Urinary bladder (tissue), 4 donors: ENCODE data around the gene MDN1. TPM values are rescaled to one million over a fixed set of nuclear protein-coding genes. Genes with fewer than 3 reads are reported as not detected.
"Not testable (repeated sequence)": the region's sequence is repeated elsewhere in the genome, so short reads cannot be mapped to it uniquely, and the experiment has no call there.

Source experiments
- DNase-seq: peaks from one replicate; pipeline ENCODE4 v3.0.0-alpha.2; 2015; ENCODE audit errors: extremely low spot score
- H3K27ac ChIP-seq: one replicate; pipeline ENCODE4 v1.5.1; 2013; ENCODE audit warnings: low read depth, mild to moderate bottlenecking, moderate library complexity
- H3K36me3 ChIP-seq: one replicate; pipeline ENCODE4 v1.6.1; 2013; ENCODE audit warnings: mild to moderate bottlenecking, moderate library complexity; ENCODE audit not compliant: insufficient read depth
- H3K4me1 ChIP-seq: one replicate; pipeline ENCODE4 v1.6.1; 2013; ENCODE audit warnings: mild to moderate bottlenecking, moderate library complexity; ENCODE audit not compliant: insufficient read depth
- H3K4me3 ChIP-seq: one replicate; pipeline ENCODE4 v1.5.1; 2013; ENCODE audit warnings: low read depth, low read length
- WGBS: extraction: QIAGEN DNeasy Blood & Tissue Kit; methylation state at CpG from one replicate; pipeline ENCODE4 v1.1.7; 2013; 5-methylcytosine and 5-hydroxymethylcytosine counted together
- polyA plus RNA-seq: library from polyadenylated mRNA; stranded (reverse); fragments of 200-250 nt; gene quantifications from one replicate; pipeline ENCODE4 v1.2.3, GENCODE V29; 2013
- total RNA-seq: library from RNA; depleted of rRNA; stranded (reverse); fragments of >200 nt; gene quantifications from one replicate; pipeline ENCODE4 v1.2.3, GENCODE V29; 2014
- donor health status: healthy with polysubstance abuse.
- donor health status: healthy.

MDN1 gene
- total and polyA plus RNA-seq, 2 donors: 11.6 to 30.6 TPM

DNA sequence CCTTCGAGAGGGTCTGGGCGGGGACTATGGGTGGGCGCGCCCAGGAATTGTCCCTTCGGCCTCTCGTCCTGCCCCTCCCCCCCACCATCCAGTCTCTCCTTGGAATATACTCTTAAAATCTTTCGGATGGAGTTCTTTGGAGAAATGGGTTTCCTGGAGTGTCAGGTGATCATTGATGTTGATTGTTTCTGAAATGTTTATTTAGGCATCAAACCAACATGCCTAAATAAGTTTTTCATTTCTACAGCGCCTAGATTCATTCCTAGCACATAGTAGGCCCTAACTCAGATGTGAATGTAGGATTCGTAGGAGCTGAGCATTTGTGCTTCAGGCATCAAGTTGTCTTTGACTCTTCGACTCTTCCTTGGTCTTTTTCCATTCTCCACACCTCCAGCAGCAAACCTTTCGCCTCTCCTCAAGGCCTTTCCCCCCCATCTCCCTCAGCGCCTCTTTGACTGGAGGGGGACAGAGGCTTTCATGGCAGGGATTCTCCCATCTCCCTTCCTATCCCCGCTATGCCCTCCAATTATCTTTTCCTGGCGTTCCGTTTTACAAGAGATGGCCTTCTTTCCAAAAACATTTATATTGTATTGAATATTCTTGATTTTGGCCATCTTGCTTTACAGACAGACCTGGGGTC lies 10.7 kb upstream of the MDN1 start:
- peak overlapping the region; percentile 67 for H3K4me3 ChIP-seq
- no peak for DNase-seq
- no peaks in the 10 kb centered on the region for H3K4me1 ChIP-seq
- no peaks in the 10 kb centered on the region for H3K36me3 ChIP-seq
- 6% methylated on average over 15 of the region's 15 CpGs for WGBS
- peak overlapping the region; percentile 65 for H3K27ac ChIP-seq

DNA sequence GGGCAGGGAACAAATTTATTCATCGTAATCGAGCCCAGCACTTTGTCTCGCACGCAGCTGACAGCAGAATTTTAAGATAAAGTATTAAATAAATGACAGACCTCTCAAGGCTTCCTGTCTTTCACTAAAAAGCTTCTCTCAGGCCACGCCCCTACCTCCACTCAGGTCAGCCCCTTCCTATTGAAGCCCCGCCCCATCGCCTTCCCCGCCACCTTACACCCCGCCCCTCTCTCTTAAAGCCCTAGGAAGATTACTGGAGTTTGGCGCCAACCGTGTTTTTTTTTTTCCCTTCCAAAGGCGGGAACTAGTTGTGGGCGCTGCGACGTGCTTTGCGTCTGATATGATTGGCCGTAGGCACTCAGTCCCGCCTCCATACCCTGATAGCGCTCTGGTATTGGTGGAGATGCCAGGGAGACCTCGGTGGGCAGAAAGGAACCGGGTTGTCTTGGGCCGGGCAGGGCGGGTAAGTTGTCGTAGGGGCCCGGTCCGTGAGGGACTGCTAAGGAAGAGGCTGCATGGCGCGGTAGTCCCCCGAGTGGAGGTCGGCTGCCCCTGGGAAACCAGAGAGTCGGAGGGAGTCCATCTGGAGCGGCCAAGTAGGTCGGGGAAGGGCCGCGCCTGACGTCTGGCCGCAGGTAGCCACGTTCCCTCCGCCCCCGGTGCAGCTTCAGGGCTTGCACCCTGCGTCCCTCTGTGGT lies 10.0 kb upstream of the MDN1 start, which contains the start of gene CASP8AP2:
TSS of gene CASP8AP2 (plus strand) at position 409 of the 698 bp plus-strand sequence.
- H3K27ac ChIP-seq: peak within 1 kb of the TSS; percentile 65
- no peaks in the 10 kb centered on the region for H3K36me3 ChIP-seq
- peak; percentile 99 for DNase-seq
- H3K4me1 ChIP-seq: no peaks in the 10 kb centered on the region
- peak within 1 kb of the TSS; percentile 67 for H3K4me3 ChIP-seq
- under 1% methylated on average over 41 of the region's 41 CpGs for WGBS

DNA sequence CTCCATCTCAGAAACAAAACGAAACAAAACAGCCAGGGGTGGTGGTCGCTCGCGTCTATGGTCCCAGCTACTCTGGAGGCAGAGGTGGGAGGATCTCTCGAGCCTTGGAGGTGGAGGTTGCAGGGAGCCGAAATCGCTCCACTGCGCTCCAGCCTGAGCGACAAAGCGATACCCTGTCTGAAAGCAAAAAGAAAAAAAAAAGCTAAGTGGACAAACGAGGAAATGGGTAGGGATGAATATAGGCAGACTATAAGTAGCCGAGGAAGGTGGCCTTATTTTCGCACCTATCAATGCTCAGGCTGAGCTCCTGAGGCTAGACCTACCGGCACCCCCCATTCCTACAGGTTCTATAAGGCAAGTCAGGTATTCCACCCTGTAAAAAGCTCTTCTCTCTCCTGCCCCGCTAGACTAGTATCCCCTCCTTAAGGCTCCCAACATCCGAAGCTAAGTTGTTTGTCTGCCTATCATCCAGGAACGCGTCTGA lies 9.4 kb upstream of the MDN1 start:
- Histone ChIP-seq H3K4me3 (peak overlapping the region; percentile 67), H3K36me3 (no peaks in the 10 kb centered on the region), H3K27ac (peak overlapping the region; percentile 59), H3K4me1 (no peaks in the 10 kb centered on the region)
- no peak for DNase-seq
- 9% methylated on average over 18 of the region's 18 CpGs for WGBS

GRCh38 chr6:89828475-89828987 lies 8.9 kb upstream of the MDN1 start:
- H3K4me1 ChIP-seq, DNase-seq, H3K36me3 ChIP-seq: not testable (repeated sequence)
- 73% methylated on average over 13 of the region's 13 CpGs for WGBS
- H3K4me3 ChIP-seq: peak overlapping the region; percentile 67
- peak overlapping the region; percentile 59 for H3K27ac ChIP-seq

DNA sequence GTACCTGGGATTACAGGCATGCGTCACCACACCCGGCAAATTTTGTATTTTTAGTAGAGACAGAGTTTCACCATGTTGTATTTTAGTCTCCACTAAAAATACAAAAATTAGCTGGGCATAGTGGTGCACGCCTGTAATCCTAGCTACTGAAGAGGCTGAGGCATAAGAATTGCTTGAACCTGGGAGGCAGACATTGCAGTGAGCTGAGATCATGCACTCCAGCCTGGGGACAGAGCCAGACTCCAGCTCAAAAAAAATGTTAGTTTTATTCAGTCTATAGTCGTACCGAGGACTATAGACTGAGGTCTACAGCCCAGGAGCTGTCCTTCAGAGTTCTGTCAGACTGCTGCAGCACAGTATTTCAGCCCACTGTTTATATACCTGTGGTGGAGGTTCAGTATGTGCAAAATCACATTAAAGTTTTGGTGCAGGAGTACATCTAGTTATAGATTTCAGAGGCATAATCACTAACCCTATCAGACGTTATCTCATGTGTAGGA lies 6.5 kb upstream of the MDN1 start:
- WGBS: 59% methylated on average over 6 of the region's 6 CpGs
- no peaks in the 10 kb centered on the region for H3K4me1 ChIP-seq
- no peaks in the 10 kb centered on the region for H3K36me3 ChIP-seq
- H3K4me3 ChIP-seq: no peak overlapping the region
- no peak overlapping the region for H3K27ac ChIP-seq
- no peak for DNase-seq

DNA sequence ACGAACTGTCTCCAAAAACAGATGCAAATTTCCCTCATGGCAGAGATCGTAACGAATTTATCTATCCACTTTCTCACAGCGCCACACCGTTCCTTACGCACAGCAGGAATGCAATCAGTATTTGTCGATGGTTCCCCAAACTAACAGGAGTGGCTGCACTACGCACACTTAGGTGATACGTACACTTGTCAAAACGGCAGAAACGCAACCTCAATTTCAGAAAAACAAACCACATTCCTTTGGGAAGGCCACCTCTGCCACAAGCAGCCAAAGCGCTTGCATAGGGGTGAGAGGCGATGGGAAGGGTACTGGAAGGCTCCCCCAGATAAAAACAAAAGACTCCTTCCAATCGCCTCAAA lies 638 bp downstream of the MDN1 start:
- DNase-seq: no peak
- peaks cover 2% of the 10 kb centered on the region for H3K4me1 ChIP-seq
- H3K27ac ChIP-seq: peak overlapping the region; percentile 53
- WGBS: under 1% methylated on average over 14 of the region's 14 CpGs
- no peaks in the 10 kb centered on the region for H3K36me3 ChIP-seq
- H3K4me3 ChIP-seq: peak overlapping the region; percentile 62

DNA sequence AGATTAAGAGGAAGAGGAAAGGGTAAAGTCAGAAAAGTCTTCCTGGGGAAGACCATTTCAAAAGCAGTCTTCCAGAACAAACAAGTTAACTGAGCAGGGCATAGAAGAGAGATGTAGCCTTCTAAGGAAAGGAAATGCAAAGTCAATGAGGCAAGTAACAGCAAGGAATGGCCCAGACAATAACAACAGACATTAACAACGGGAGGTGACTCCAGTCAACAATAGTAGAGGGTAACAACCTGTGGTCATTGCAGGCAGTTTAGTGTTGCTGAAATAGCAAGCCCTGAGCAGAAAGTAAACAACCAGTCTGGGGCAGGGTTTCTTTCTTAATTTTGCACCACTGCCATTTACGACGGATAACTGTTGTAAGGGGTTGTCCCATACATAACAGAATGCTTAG lies 2.1 kb downstream of the MDN1 start:
- no peak for DNase-seq
- Histone ChIP-seq H3K27ac (no peak overlapping the region), H3K36me3 (peaks cover 2% of the 10 kb centered on the region), H3K4me3 (no peak overlapping the region), H3K4me1 (peaks cover 2% of the 10 kb centered on the region)
- 58% methylated on average over 3 of the region's 3 CpGs for WGBS

GRCh38 chr6:89813422-89813821 lies 6.2 kb downstream of the MDN1 start:
- H3K4me1 ChIP-seq, H3K27ac ChIP-seq, H3K36me3 ChIP-seq, H3K4me3 ChIP-seq, DNase-seq: not testable (repeated sequence)
- 94% methylated on average over 3 of the region's 3 CpGs for WGBS

DNA sequence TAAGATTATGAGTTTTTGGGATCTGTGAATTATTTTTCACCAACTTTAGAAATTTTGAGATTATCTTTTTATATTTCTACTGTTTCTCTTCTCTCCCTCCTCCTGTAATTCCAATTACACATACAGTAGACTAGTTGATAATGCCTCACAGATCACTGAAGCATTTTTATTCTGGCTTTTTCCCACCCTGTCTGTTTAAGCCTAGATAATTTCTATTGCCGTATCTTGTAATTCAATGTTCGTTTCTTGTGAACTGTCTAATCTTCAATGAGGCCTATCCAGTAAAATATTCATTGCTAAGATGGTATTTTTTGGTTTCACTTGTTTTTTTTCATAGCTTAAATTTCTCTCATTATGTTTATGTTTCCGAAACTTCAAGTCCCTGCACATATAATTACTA lies 12.0 kb downstream of the MDN1 start:
- no peak for DNase-seq
- Histone ChIP-seq H3K36me3 (no peaks in the 10 kb centered on the region), H3K4me1 (no peaks in the 10 kb centered on the region), H3K27ac (no peak overlapping the region), H3K4me3 (no peak overlapping the region)
- WGBS: 92% methylated on average over 3 of the region's 3 CpGs

DNA sequence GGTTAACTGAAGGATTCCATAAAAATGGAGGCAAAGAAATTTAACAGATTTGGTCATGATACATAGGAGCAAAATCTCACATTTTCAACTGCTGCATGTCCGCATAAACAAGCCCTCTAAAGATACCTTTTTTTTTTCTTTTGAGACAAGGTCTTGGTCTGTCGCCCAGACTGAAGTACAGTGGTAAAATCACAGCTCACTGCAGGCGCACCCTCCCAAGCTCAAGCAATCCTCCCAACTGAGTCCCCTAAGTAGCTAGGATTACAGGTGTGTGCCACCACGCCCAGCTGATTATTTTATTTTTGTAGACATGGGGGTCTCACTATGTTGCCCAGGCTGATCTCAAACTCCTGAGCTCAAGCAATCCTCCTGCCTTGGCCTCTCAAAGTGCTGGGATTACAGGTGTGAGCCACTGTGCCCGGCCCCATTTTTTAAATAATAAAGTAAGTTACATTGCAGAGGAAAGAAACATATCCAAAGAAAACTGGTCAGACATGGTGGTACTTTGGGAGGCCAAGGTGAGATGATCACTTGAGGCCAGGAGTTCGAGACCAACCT lies 13.7 kb downstream of the MDN1 start:
- H3K27ac ChIP-seq: no peak overlapping the region
- H3K36me3 ChIP-seq: no peaks in the 10 kb centered on the region
- WGBS: 80% methylated on average over 6 of the region's 6 CpGs

GRCh38 chr6:89803271-89803670 lies 16.3 kb downstream of the MDN1 start:
- 94% methylated on average over 10 of the region's 10 CpGs for WGBS
- Histone ChIP-seq H3K4me1 (no peaks in the 10 kb centered on the region), H3K36me3 (no peaks in the 10 kb centered on the region), H3K27ac (no peak overlapping the region), H3K4me3 (no peak overlapping the region)
- DNase-seq: no peak

More for the DNA sequence above, 13.7 kb downstream of the MDN1 start:
- DNase-seq: no peak
- H3K4me1 ChIP-seq: no peaks in the 10 kb centered on the region
- H3K4me3 ChIP-seq: no peak overlapping the region

DNA sequence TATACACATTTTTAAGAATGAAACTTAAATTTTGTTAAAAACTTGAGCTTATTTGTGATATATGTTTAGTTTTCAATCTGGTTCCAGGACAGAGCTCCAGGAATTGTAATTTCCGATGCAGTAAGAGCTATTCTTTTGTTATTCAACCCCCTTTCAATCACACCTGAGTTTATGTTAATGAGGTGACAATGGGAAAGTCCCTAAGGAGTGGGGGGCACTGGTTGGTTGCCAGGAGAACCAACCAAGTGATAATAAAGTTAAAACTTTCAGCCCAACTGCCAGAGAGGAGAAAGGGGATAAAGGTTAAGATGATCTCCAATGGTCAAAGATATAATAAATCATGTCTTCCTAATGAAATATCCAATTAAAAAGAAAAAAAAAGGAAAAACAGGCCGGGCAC lies 19.8 kb downstream of the MDN1 start:
- H3K36me3 ChIP-seq: peaks cover 2% of the 10 kb centered on the region
- WGBS: 77% methylated on average over 2 of the region's 2 CpGs
- no peak overlapping the region for H3K4me3 ChIP-seq
- no peak overlapping the region for H3K27ac ChIP-seq
- no peak for DNase-seq
- H3K4me1 ChIP-seq: no peaks in the 10 kb centered on the region

- Histone ChIP-seq H3K36me3 (peaks cover 2% of the 10 kb centered on the region), H3K27ac (no peak overlapping the region)
- 96% methylated on average over 8 of the region's 8 CpGs for WGBS
These were observed 20.5 kb downstream of the MDN1 start for GRCh38 chr6:89799096-89799495.

GRCh38 chr6:89797317-89797716 lies 22.3 kb downstream of the MDN1 start:
- no peak overlapping the region for H3K27ac ChIP-seq
- no peaks in the 10 kb centered on the region for H3K4me1 ChIP-seq
- no peak for DNase-seq
- WGBS: 86% methylated on average over 7 of the region's 7 CpGs
- H3K4me3 ChIP-seq: no peak overlapping the region
- peaks cover 2% of the 10 kb centered on the region for H3K36me3 ChIP-seq

More at GRCh38 chr6:89799096-89799495, 20.5 kb downstream of the MDN1 start:
- Histone ChIP-seq H3K4me3 (no peak overlapping the region), H3K4me1 (no peaks in the 10 kb centered on the region)
- no peak for DNase-seq
